B cell (primary cell): ENCODE results near the gene ZNF784.

Experiments used
- EZH2 ChIP-seq: IDR thresholded peaks from 2 replicates; pipeline ENCODE4 v1.6.1; 2012; ENCODE audit warnings: borderline replicate concordance, low read depth, mild to moderate bottlenecking, moderate library complexity, low read length; ENCODE audit not compliant: insufficient read depth, poor library complexity, severe bottlenecking
- TF ChIP-seq, protein P1 (sequence below): fragments of 200-600 bp; IDR thresholded peaks from one replicate; pipeline ENCODE4 v1.8.0; 2022; ENCODE audit warnings: antibody characterized with exemption, mild to moderate bottlenecking

DNA sequence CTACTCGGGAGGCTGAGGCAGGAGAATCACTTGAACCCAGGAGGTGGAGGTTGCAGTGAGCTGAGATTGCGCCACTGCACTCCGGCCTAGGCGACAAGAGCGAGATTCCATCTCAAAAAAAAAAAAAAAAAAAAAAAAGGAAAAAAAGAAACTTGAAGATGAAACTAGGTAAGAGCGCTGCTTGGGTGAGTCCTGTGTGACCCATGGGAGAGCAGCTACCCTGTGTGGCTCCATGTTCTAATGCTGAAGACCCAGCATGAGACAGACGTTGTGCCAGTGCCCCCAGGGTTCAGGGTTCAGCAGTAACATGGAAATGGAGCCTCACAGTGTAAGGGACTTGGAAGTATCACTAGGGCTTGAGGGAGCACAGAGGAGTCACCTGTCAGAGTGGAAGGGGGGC, 5.9 kb downstream of the ZNF784 start:
- TF ChIP-seq, protein P1, sequence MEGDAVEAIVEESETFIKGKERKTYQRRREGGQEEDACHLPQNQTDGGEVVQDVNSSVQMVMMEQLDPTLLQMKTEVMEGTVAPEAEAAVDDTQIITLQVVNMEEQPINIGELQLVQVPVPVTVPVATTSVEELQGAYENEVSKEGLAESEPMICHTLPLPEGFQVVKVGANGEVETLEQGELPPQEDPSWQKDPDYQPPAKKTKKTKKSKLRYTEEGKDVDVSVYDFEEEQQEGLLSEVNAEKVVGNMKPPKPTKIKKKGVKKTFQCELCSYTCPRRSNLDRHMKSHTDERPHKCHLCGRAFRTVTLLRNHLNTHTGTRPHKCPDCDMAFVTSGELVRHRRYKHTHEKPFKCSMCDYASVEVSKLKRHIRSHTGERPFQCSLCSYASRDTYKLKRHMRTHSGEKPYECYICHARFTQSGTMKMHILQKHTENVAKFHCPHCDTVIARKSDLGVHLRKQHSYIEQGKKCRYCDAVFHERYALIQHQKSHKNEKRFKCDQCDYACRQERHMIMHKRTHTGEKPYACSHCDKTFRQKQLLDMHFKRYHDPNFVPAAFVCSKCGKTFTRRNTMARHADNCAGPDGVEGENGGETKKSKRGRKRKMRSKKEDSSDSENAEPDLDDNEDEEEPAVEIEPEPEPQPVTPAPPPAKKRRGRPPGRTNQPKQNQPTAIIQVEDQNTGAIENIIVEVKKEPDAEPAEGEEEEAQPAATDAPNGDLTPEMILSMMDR = no peak
- TF ChIP-seq EZH2 = no peak
